H1 (cell line): ENCODE measurements around the gene POM121C. TPM values are rescaled to one million over a fixed set of nuclear protein-coding genes. Genes with fewer than 3 reads are reported as not detected.
"Not testable (repeated sequence)": the region's sequence is repeated elsewhere in the genome, so short reads cannot be mapped to it uniquely, and the experiment has no call there.

Experiments
- CTCF ChIA-PET: fragments of 300-600 bp; sonication (Branson Sonifier 250); formaldehyde crosslinking; loops from one replicate; lab custom pipeline; 2021; ENCODE audit not compliant: partially characterized antibody; lab: Charles Lee
- POLR2A ChIA-PET: fragments of 300-600 bp; sonication (Branson Sonifier 250); formaldehyde crosslinking; loops from one replicate; lab custom pipeline; 2021; ENCODE audit warnings: inconsistent platforms; ENCODE audit not compliant: partially characterized antibody; lab: Charles Lee
- DNase-seq, 2 experiments: peaks; one replicate each; pipeline versions ENCODE4 v3.0.0 to v3.0.0-alpha.2; 2010 to 2022; ENCODE audit warnings: low spot score in 2 of 2, low read depth in 1 of 2, mixed read lengths in 1 of 2
- FAIRE-seq: peaks from 2 replicates; lab custom pipeline; 2011; peaks lifted over from hg19 to GRCh38; lab: Jason Lieb, UNC
- H2AFZ ChIP-seq: 2 replicates; pipeline ENCODE4 v1.8.1; 2012; ENCODE audit warnings: low read length, inconsistent platforms
- H2AK5ac ChIP-seq: 2 replicates; pipeline ENCODE4 v1.6.1; 2013; ENCODE audit warnings: low read depth, low read length
- H2BK120ac ChIP-seq: replicated peaks from 2 replicates; pipeline ENCODE3; 2013; ENCODE audit warnings: low read depth, low read length, inconsistent platforms
- H2BK12ac ChIP-seq: 2 replicates; pipeline ENCODE4 v1.6.1; 2013; ENCODE audit warnings: low read depth, low read length
- H2BK15ac ChIP-seq: 2 replicates; pipeline ENCODE4 v1.6.1; 2013; ENCODE audit warnings: low read length
- H2BK20ac ChIP-seq: 2 replicates; pipeline ENCODE4 v1.6.1; 2013; ENCODE audit warnings: low read length
- H2BK5ac ChIP-seq: 2 replicates; pipeline ENCODE4 v1.6.1; 2013; ENCODE audit warnings: low read depth, low read length
- H3K14ac ChIP-seq: 2 replicates; pipeline ENCODE4 v1.6.1; 2013; ENCODE audit warnings: inconsistent platforms; ENCODE audit not compliant: insufficient read length
- H3K18ac ChIP-seq: 2 replicates; pipeline ENCODE4 v1.6.1; 2013; ENCODE audit warnings: low read length; ENCODE audit errors: extremely low read depth
- H3K23ac ChIP-seq: 2 replicates; pipeline ENCODE4 v1.6.1; 2013; ENCODE audit warnings: inconsistent platforms; ENCODE audit not compliant: insufficient read length
- H3K23me2 ChIP-seq: 2 replicates; pipeline ENCODE4 v1.6.1; 2013; ENCODE audit warnings: low read depth, low read length
- H3K27ac ChIP-seq: 2 replicates; pipeline ENCODE4 v1.6.1; 2011; ENCODE audit warnings: low read depth, low read length, inconsistent platforms
- H3K27me3 ChIP-seq, 4 experiments: replicated peaks in 1 of 4; 1 replicate in 1 of 4; 2 replicates in 3 of 4; pipeline versions ENCODE4 v1.6.1 to v1.8.1; 2011 to 2013; ENCODE audit warnings: low read length in 3 of 4, mild to moderate bottlenecking in 3 of 4, inconsistent platforms in 2 of 4, mixed read lengths in 2 of 4, moderate library complexity in 1 of 4; ENCODE audit not compliant: control insufficient read depth in 3 of 4, insufficient read depth in 3 of 4; ENCODE audit errors: extremely low read depth in 1 of 4
- H3K36me3 ChIP-seq, 4 experiments: 2 replicates each; pipeline versions ENCODE4 v1.6.1 to v1.8.1; 2011 to 2013; ENCODE audit warnings: mild to moderate bottlenecking in 4 of 4, low read length in 3 of 4, moderate library complexity in 2 of 4, control low read depth in 1 of 4, inconsistent platforms in 1 of 4; ENCODE audit not compliant: insufficient read depth in 4 of 4, control insufficient read depth in 2 of 4
- H3K4ac ChIP-seq: replicated peaks from 2 replicates; pipeline ENCODE3; 2013; ENCODE audit warnings: low read length, low read depth, mixed read lengths, inconsistent platforms; ENCODE audit not compliant: insufficient read length
- H3K4me1 ChIP-seq, 4 experiments: replicated peaks in 1 of 4; 1 replicate in 1 of 4; 2 replicates in 3 of 4; pipeline versions ENCODE4 v1.6.1 to v1.8.1; 2011 to 2013; ENCODE audit warnings: low read length in 3 of 4, inconsistent platforms in 2 of 4, mixed read lengths in 1 of 4; ENCODE audit not compliant: insufficient read depth in 4 of 4, control insufficient read depth in 3 of 4
- H3K4me2 ChIP-seq, 2 experiments: 2 replicates each; pipeline versions ENCODE4 v1.6.1 to v1.8.1; 2011 to 2013; ENCODE audit warnings: low read depth in 2 of 2, low read length in 2 of 2, control low read depth in 1 of 2, inconsistent platforms in 1 of 2, mild to moderate bottlenecking in 1 of 2; ENCODE audit not compliant: insufficient read depth in 1 of 2
- H3K4me3 ChIP-seq, 4 experiments: fragments of 200-600, 300-600 bp in 1 of 4; sonication (generic), shearing (Covaris generic), sonication (Bioruptor Twin) in 1 of 4; 2 replicates each; pipeline versions ENCODE4 v1.5.1 to v1.8.1; 2011 to 2016; ENCODE audit warnings: low read length in 4 of 4, low read depth in 3 of 4, control low read depth in 2 of 4, inconsistent platforms in 2 of 4, mild to moderate bottlenecking in 2 of 4, mixed read lengths in 1 of 4, moderate library complexity in 1 of 4; ENCODE audit not compliant: insufficient read depth in 2 of 4; ENCODE audit errors: extremely low read depth in 1 of 4
- H3K56ac ChIP-seq: replicated peaks from 2 replicates; pipeline ENCODE3; 2013; ENCODE audit warnings: low read depth, mild to moderate bottlenecking, mixed read lengths, low read length, inconsistent platforms; ENCODE audit not compliant: insufficient read length
- H3K79me1 ChIP-seq: 2 replicates; pipeline ENCODE4 v1.6.1; 2013; ENCODE audit warnings: low read depth, low read length, control low read depth
- H3K79me2 ChIP-seq, 2 experiments: 2 replicates each; pipeline versions ENCODE4 v1.6.1 to v1.8.1; 2012 to 2013; ENCODE audit warnings: low read length in 2 of 2, mild to moderate bottlenecking in 2 of 2, inconsistent platforms in 1 of 2; ENCODE audit not compliant: insufficient read depth in 2 of 2, control insufficient read depth in 1 of 2
- H3K9ac ChIP-seq, 4 experiments: replicated peaks in 1 of 4; 1 replicate in 1 of 4; 2 replicates in 3 of 4; pipeline versions ENCODE4 v1.6.1 to v1.8.1; 2011 to 2013; ENCODE audit warnings: low read depth in 3 of 4, low read length in 3 of 4, control low read depth in 2 of 4, mild to moderate bottlenecking in 2 of 4, moderate library complexity in 2 of 4, inconsistent platforms in 1 of 4; ENCODE audit errors: extremely low read depth in 1 of 4
- H3K9me3 ChIP-seq, 2 experiments: 2 replicates each; pipeline versions ENCODE4 v1.6.1 to v1.8.1; 2012 to 2013; ENCODE audit warnings: mild to moderate bottlenecking in 2 of 2, moderate library complexity in 2 of 2, control low read depth in 1 of 2, inconsistent platforms in 1 of 2, low read depth in 1 of 2, low read length in 1 of 2, mixed read lengths in 1 of 2; ENCODE audit not compliant: insufficient read depth in 2 of 2
- H4K20me1 ChIP-seq, 2 experiments: replicated peaks in 1 of 2; 2 replicates each; pipeline versions ENCODE3 to v1.8.1; 2011 to 2013; ENCODE audit warnings: inconsistent platforms in 2 of 2, low read length in 2 of 2, mild to moderate bottlenecking in 1 of 2; ENCODE audit not compliant: insufficient read depth in 2 of 2, control insufficient read depth in 1 of 2
- H4K5ac ChIP-seq: 2 replicates; pipeline ENCODE4 v1.6.1; 2013; ENCODE audit warnings: low read length, low read depth, mixed read lengths, inconsistent platforms; ENCODE audit not compliant: insufficient read length
- H4K8ac ChIP-seq: 2 replicates; pipeline ENCODE4 v1.8.0; 2013; ENCODE audit warnings: mild to moderate bottlenecking, moderate library complexity, low read length, inconsistent platforms; ENCODE audit not compliant: insufficient read depth; ENCODE audit errors: extremely low read depth
- H4K91ac ChIP-seq: replicated peaks from 2 replicates; pipeline ENCODE3; 2013; ENCODE audit warnings: low read length, mixed read lengths, inconsistent platforms; ENCODE audit not compliant: insufficient read length
- WGBS, 2 experiments: shearing (Covaris generic) in 1 of 2; methylation state at CpG; one replicate each; pipeline versions ENCODE4 v1.1.6 to v1.1.7; 2013 to 2015; ENCODE audit warnings: low lambda C conversion rate in 2 of 2, mixed read lengths in 2 of 2, inconsistent platforms in 1 of 2, low coverage in 1 of 2, missing lambda C conversion rate in 1 of 2; ENCODE audit not compliant: insufficient replicate concordance in 2 of 2, insufficient coverage in 1 of 2, insufficient read length in 1 of 2; ENCODE audit errors: extremely low coverage in 1 of 2, missing lambda C conversion rate in 1 of 2; 5-methylcytosine and 5-hydroxymethylcytosine counted together
- polyA plus RNA-seq, 7 experiments: library from polyadenylated mRNA; depleted of rRNA in 3 of 7; stranded (reverse) in 5 of 7; unstranded in 2 of 7; fragments of >200 nt in 5 of 7; fragments of 200-250 nt in 2 of 7; gene quantifications; 1 replicate in 5 of 7; 2 replicates in 1 of 7; 4 replicates in 1 of 7; pipeline versions ENCODE4 v1.2.1 to v1.2.3, GENCODE V29; 2011 to 2013; ENCODE audit warnings: missing spikeins in 2 of 7, mixed read lengths in 2 of 7
- total RNA-seq: library from RNA; stranded (reverse); fragmentation: NEBNext Ultra II Directional; extraction: Animal tissue kit (Norgen Biotek cat#: 25700); gene quantifications from 2 replicates; pipeline ENCODE4 v1.2.1, GENCODE V29; 2021

The POM121C gene
- total and polyA plus RNA-seq, 2 of the 8 experiments (the other 6 are each of a cell fraction or from before 2014, with no cell fraction given): 16.5 to 58.0 TPM

GRCh38 chr7:75400575-75400974 is 85.5 kb downstream of the POM121C start:
- H3K4me3 ChIP-seq, H3K79me2 ChIP-seq, H3K23me2 ChIP-seq, H2AFZ ChIP-seq, H3K79me1 ChIP-seq, H3K23ac ChIP-seq, H2BK5ac ChIP-seq, POLR2A ChIA-PET, H3K4ac ChIP-seq, H3K56ac ChIP-seq, H2BK15ac ChIP-seq, H3K4me2 ChIP-seq, H4K20me1 ChIP-seq, H2BK120ac ChIP-seq, FAIRE-seq, H3K9me3 ChIP-seq, H2BK12ac ChIP-seq, H3K36me3 ChIP-seq, DNase-seq, H3K27ac ChIP-seq, H2BK20ac ChIP-seq, CTCF ChIA-PET, H4K91ac ChIP-seq, H2AK5ac ChIP-seq, H3K4me1 ChIP-seq, H3K18ac ChIP-seq, H4K5ac ChIP-seq, H3K14ac ChIP-seq, H4K8ac ChIP-seq, H3K9ac ChIP-seq, H3K27me3 ChIP-seq: not testable (repeated sequence)
- no CpG with 5 or more reads among the region's 6 CpGs for WGBS, 2 experiments
